HG03060 (cell line): ENCODE results near the gene BST1.

Experiments
- ATAC-seq: cut with Tn5 transposase; IDR thresholded peaks from one replicate; pipeline ENCODE4 v1.9.1; 2021; ENCODE audit warnings: low read depth, moderate number of reproducible peaks; ENCODE audit not compliant: unreplicated experiment

BST1 gene

GRCh38 chr4:15675356-15675755, 27.5 kb upstream of the BST1 start:
- ATAC-seq: no peak

- ATAC-seq: no peak
Measured at GRCh38 chr4:15676039-15676438, 26.8 kb upstream of the BST1 start.

GRCh38 chr4:15676899-15677298, 26.0 kb upstream of the BST1 start:
- ATAC-seq: no peak

GRCh38 chr4:15677507-15677988, 25.3 kb upstream of the BST1 start:
- ATAC-seq: no peak

GRCh38 chr4:15681067-15681371, 21.8 kb upstream of the BST1 start:
- ATAC-seq: no peak

GRCh38 chr4:15681372-15682241, 21.3 kb upstream of the BST1 start, which contains the start of gene FAM200B:
Gene FAM200B (plus strand): TSS chr4:15681827. CDS start chr4:15686978, 5,151 bp downstream.
- ATAC-seq: peak; percentile 91

- no peak for ATAC-seq
Measured at GRCh38 chr4:15682242-15683142, 20.4 kb upstream of the BST1 start.

- no peak for ATAC-seq
Measured at GRCh38 chr4:15683143-15683495, 19.7 kb upstream of the BST1 start.

GRCh38 chr4:15684498-15684897, 18.4 kb upstream of the BST1 start:
- no peak for ATAC-seq

- ATAC-seq: no peak
Measured at GRCh38 chr4:15688051-15688450, 14.8 kb upstream of the BST1 start.

- ATAC-seq: no peak
Measured at GRCh38 chr4:15689540-15689939, 13.3 kb upstream of the BST1 start.

GRCh38 chr4:15690020-15690809, 12.7 kb upstream of the BST1 start:
- no peak for ATAC-seq

- no peak for ATAC-seq
Measured at GRCh38 chr4:15691346-15692135, 11.3 kb upstream of the BST1 start.

GRCh38 chr4:15692602-15693001, 10.3 kb upstream of the BST1 start:
- no peak for ATAC-seq

GRCh38 chr4:15694431-15694830, 8.4 kb upstream of the BST1 start:
- no peak for ATAC-seq

- ATAC-seq: no peak
Measured at GRCh38 chr4:15695240-15695699, 7.6 kb upstream of the BST1 start.

- ATAC-seq: no peak
Measured at GRCh38 chr4:15695729-15696128, 7.1 kb upstream of the BST1 start.

GRCh38 chr4:15696866-15697265, 6.0 kb upstream of the BST1 start:
- no peak for ATAC-seq

GRCh38 chr4:15703439-15703838, 574 bp downstream of the BST1 start:
- ATAC-seq: no peak

GRCh38 chr4:15704129-15704528, 1.3 kb downstream of the BST1 start:
- ATAC-seq: no peak
